COR-L47 (cell line): ENCODE results near the gene PPP1CA.

ENCODE experiments used
- DNase-seq: peaks from one replicate; lab custom pipeline; 2025; lab: John Stamatoyannopoulos, UW

PPP1CA gene

GRCh38 chr11:67351275-67352005 lies 50.2 kb downstream of the PPP1CA start:
- peak; percentile 43 for DNase-seq

- DNase-seq: no peak
Observed at GRCh38 chr11:67349928-67350465, 51.7 kb downstream of the PPP1CA start.

- no peak for DNase-seq
Observed at GRCh38 chr11:67349457-67349856, 52.2 kb downstream of the PPP1CA start.

GRCh38 chr11:67349036-67349435 lies 52.6 kb downstream of the PPP1CA start:
- no peak for DNase-seq
